Skeletal muscle satellite cell (primary cell): Measurements from ENCODE around the gene SCARF2. TPM values are rescaled to one million over a fixed set of nuclear protein-coding genes. Genes with fewer than 3 reads are reported as not detected.
"Not testable (repeated sequence)": the region's sequence is repeated elsewhere in the genome, so short reads cannot be mapped to it uniquely, and the experiment has no call there.

ENCODE experiments used
- H3K27me3 ChIP-seq: 2 replicates; pipeline ENCODE4 v1.7.0; 2013; ENCODE audit warnings: low read length; ENCODE audit not compliant: control insufficient read depth, insufficient read depth
- H3K36me3 ChIP-seq: 2 replicates; pipeline ENCODE4 v1.7.0; 2013; ENCODE audit warnings: mild to moderate bottlenecking, control low read depth, low read length; ENCODE audit not compliant: insufficient read depth
- H3K4me1 ChIP-seq: 2 replicates; pipeline ENCODE4 v1.7.0; 2013; ENCODE audit warnings: low read length; ENCODE audit not compliant: control insufficient read depth, insufficient read depth
- H3K4me2 ChIP-seq: 2 replicates; pipeline ENCODE4 v1.7.0; 2013; ENCODE audit warnings: mild to moderate bottlenecking, low read length
- H3K4me3 ChIP-seq: 2 replicates; pipeline ENCODE4 v1.7.0; 2013; ENCODE audit warnings: low read length
- H3K9ac ChIP-seq: 2 replicates; pipeline ENCODE4 v1.7.0; 2013; ENCODE audit warnings: mild to moderate bottlenecking, low read depth, low read length, moderate library complexity
- H3K9me3 ChIP-seq: replicated peaks from 2 replicates; pipeline ENCODE4 v1.7.0; 2013; ENCODE audit warnings: mild to moderate bottlenecking, control low read depth, low read length
- small RNA-seq: library from RNA; depleted of rRNA; stranded (forward); fragments of <200 nt; gene quantifications from one replicate; pipeline ENCODE3, GENCODE V24; 2012

The SCARF2 gene

GRCh38 chr22:20376983-20377382 is 60.6 kb downstream of the SCARF2 start:
- H3K27me3 ChIP-seq, result peaks cover 33% of the 10 kb centered on the region
- not testable (repeated sequence) for H3K4me1 ChIP-seq, H3K4me3 ChIP-seq, H3K9ac ChIP-seq, H3K9me3 ChIP-seq, H3K4me2 ChIP-seq, H3K36me3 ChIP-seq

DNA sequence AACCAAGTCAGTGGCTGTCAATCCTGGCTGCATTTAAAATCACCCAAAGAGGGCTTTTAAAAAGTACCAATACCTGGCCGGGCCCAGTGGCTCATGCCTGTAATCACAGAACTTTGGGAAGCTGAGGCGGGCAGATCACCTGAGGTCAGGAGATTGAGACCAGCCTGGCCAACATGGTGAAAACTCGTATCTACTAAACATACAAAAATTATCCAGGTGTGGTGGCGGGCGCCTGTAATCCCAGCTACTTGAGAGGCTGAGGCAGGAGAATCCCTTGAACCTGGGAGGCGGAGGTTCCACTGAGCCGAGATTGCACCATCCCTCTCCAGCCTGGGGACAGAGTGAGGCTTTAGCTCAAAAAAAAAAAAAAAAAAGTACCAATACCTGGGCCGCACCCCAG is 61.3 kb downstream of the SCARF2 start:
- H3K4me2 ChIP-seq, H3K4me3 ChIP-seq, H3K9ac ChIP-seq, H3K4me1 ChIP-seq, H3K36me3 ChIP-seq, H3K9me3 ChIP-seq: not testable (repeated sequence)
- H3K27me3 ChIP-seq, result peaks cover 29% of the 10 kb centered on the region

Small RNA genes within 50 kb of the gene (small RNA-seq; reads per million reads assigned to genes)
- gene RF00019, result not detected
- not detected for gene RN7SL812P
- gene RNU6-225P, result not detected
- not detected for gene RNY1P9
